Activated T-cell treated with anti-CD3 and anti-CD28 coated beads for 24 hours (primary cell): Measurements from ENCODE around the gene MRI1.
"Not testable (repeated sequence)": the region's sequence is repeated elsewhere in the genome, so short reads cannot be mapped to it uniquely, and the experiment has no call there.

Experiments used
- DNase-seq: peaks from one replicate; pipeline ENCODE4 v3.0.0-alpha.2; 2020; ENCODE audit warnings: low read depth

MRI1 gene

DNA sequence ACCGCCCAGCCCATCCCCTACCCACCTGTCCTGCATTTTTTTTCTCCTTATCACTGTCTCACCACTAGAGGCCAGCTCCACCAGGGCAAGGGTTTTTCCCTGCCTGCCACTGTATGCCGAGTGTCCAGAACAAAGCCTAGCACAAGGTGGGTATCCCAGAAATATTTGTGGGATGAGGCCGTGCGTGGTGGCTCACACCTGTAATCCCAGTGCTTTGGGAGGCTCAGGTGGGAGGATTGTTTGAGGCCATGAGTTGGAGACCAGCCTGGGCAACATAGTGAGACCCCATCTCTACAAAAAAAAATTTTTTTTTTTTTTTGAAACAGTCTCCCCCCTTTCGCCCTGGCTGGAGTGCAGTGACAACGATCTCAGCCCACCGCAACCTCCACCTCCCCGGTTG, 2.9 kb upstream of the MRI1 start:
- DNase-seq: no peak

DNA sequence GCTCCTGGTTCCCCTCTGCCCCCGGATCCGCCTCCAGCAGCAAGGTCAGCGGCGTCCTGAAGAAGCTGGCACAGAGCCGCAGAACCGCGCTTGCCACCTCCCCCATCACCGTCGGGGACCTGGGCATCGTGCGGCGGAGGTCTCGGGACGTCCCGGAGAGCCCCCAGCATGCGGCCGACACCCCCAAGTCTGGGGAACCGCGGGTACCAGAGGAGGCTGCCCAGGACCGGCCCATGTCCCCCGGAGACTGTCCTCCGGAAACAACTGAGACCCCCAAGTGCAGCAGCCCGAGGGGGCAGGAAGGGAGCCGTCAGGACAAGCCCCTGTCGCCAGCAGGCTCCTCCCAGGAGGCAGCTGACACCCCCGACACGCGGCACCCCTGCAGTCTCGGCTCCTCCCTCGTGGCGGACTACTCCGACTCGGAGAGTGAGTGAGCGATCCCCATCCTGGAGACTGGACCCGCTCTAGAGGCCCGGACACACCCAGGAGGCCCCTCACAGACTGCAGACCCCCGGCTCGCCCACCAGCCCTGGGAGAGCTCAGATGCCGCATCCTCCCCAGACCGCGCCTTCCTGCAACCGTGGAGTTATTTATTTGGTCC, 1.6 kb upstream of the MRI1 start:
- DNase-seq: no peak

DNA sequence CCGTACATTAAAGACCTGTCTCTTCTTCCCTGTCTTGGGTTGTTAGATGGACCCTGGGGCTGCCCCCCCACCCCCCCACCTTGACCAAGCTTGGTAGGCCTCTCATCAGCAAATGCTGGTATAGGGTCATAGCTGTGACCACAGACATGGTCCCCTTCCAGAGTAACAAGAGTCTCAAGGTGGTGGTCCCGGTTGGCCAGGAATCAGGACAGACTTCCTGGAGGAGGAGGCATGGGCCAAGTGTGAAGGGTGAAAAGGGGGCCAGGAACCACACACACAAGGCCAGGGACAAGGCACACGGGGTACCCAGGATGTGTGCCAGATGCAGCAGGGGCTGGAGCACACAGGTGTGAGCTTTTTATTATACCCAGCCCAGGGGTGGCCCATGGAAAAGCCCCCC, 1.1 kb upstream of the MRI1 start:
- DNase-seq: no peak

DNA sequence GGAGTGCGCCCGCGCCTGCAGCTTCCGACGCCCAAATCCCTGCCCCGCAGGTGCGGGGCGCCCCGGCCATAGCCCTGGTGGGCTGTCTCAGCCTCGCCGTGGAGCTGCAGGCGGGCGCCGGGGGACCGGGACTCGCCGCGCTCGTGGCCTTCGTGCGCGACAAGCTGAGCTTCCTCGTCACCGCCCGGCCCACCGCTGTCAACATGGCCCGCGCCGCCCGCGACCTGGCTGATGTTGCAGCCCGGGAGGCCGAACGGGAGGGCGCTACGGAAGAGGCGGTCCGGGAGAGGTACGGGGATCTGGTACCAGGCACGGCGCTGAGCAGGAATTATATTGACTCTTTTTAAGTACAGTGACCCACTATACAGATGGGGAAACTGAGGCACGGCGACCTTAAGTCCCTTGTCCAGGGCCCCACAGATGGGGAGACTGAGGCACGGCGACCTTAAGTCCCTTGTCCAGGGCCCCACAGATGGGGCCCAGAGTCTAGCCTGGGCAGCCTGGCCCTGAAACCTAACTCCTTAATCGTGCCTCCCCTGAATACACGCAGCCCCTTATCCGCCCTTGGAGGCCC, 586 bp downstream of the MRI1 start:
- no peak for DNase-seq

DNA sequence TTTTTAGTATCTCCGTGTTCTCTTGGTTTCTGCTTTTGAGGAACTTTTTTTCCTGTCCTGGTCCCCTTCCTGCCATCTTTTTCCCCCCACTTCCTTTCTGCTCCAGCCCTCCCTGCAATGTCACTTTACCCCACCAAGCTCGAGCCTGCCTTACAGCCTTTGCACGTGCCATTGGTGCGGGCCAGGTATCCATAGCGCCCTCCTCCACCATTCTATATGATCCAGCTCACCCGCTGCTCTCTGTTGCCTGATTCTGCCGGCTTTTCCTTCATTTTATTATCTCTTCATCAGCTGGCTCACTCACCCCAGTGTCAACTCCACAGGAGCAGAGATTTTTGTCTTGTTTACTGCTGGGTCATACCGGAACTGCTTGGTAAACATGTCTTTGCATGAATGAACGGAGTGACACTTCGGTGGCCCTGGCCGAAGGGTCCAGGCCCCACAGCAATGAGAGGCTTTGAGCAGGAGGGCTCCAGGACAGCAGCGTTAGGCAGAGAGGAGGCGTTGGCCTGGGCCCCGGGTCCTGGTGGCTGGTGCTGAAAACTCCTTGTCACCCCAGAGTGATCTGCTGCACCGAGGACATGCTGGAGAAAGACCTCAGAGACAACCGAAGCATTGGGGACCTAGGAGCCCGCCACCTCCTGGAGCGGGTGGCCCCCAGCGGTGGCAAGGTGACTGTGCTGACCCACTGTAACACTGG, 1.2 kb downstream of the MRI1 start:
- no peak for DNase-seq

DNA sequence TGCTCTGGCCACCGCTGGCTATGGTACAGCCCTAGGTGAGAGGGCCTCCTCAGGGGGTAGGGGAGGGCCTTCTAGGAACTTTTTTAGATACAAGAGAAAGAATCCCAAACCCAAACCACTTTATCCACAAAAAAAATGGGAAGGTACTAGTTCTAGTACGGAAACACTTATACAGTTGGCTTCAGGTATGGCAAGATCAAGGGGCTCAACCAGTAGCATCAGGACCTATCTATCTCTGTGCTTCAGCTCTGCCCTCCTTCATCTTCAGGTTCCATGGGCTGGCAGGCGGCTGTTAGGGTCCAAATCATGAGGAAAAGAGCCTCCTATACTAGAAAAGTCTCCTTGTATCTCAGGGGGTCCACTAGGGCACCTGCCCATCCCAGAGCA, 1.8 kb downstream of the MRI1 start:
- no peak for DNase-seq

DNA sequence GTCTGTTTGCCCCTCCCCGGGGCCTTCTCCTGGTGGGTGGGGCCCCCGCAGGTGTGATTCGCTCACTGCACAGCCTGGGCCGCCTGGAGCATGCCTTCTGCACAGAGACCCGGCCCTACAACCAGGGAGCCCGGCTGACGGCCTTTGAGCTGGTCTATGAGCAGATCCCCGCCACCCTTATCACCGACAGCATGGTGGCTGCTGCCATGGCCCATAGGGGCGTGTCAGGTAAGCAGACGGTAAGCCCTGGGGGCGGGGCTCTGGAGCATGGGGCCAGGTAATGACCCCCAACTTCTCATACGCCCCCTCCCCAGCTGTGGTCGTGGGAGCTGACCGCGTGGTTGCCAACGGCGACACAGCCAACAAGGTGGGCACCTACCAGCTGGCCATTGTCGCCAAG, 4.2 kb downstream of the MRI1 start:
- no peak for DNase-seq

DNA sequence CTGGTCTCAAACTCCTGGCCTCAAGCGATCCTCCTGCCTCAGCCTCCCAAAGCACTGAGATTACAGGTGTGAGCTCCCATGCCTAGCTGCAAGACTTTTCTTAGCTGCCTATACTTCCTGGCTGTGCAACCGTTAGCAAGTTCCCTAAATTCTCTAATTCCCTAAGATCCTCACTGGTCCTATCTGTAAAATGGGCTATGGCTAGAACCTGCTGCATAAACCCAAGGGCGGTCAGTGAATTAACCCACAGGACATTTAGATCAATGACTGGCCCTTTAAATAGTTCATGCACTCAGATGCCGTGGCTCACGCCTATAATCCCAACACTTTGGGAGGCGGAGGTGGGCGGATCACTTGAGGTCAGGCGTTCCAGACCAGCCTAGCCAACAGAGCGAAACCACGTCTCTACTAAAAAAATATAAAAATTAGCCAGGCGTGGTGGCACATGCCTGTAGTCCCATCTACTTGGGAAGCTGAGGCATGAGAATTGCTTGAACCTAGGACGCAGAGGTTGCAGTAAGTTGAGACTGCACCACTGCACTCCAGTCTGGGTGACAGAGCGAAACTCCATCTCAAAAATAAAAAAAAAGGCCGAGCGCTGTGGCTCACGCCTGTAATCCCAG, 5.8 kb downstream of the MRI1 start:
- no peak for DNase-seq

DNA sequence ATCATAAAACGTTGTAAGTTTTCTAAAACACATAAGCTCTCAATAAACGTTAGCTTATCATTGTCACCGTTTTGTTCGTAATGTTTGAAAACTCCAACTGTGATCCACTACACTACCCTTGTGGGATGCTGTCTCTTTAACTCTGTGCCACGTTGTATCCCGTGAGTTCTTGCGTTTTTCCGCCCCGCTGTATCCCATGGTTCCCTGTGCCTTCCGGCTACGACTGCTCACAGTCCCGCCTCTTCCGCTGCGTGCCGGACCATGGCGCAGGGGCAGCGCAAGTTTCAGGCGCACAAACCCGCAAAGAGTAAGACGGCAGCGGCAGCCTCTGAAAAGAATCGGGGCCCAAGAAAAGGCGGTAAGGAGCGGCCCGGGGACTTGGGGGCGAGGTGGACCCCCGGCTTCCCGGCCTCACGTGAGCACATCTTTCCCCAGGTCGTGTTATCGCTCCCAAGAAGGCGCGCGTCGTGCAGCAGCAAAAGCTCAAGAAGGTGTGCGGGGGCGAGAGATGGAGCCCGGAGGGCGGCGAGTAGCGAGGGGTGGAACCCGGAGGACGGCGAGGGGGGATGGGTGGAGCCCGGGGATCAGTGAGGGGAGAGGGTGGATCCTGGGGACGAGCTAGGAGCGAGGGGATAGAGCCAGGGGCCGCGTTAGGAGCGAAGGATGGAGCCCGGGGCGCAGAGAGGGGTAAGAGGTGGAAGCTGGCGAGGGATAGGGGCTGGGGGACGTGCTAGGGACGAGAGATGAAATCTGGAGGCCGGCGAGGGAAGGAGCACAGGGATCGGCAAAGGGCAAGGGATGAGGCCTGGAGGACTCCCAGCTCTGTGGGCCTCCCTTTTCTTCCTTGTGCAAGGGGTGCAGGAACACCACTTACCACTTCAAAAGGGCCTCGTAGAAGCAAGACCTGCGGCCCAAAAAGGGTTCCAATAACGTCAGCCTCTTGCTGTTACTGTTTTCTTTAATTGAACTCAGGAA, 10.2 kb downstream of the MRI1 start, which contains the start of gene C19orf53:
Gene C19orf53, plus strand, starts transcription at position 240 of the 975 bp plus-strand sequence. Its CDS starts 22 bp downstream, at position 262.
- peak; percentile 82 for DNase-seq

DNA sequence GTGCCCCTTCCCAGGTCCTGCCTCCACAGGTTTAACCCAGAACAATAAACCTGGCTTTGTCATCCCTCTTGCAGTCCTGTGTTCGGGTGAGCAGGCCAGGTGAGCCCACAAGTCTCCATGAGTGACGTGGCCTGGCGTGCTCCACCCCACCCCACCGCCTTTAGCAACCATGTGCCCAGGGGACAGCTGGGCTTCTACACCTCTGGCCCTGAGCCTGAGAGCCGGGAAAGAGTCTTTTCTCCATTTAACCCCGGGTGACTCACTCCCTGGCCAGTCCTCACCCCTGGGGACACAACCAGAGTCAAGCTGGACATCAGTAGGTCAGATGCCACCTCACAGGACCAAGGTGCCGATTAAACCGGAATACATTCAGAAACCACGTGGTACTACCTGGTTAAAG, 14.1 kb downstream of the MRI1 start:
- no peak for DNase-seq

DNA sequence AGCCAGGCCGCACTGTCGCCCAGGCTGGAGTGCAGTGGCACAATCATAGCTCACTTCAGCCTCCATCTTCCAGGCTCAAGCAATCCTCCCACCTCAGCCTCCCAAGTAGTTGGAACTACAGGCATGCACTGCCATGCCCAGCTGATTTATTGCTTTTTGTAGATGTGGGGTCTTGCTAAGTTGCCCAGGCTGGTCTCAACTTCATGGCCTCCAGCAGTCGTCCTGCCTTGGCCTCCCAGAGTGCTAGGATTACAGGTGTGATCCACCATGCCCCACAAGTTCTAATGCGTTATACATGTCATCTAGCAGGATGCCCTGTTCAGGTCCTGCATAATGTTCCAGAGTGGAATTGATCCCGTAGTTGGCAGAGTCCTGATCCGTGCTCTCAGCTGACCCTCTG, 14.5 kb downstream of the MRI1 start:
- no peak for DNase-seq

DNA sequence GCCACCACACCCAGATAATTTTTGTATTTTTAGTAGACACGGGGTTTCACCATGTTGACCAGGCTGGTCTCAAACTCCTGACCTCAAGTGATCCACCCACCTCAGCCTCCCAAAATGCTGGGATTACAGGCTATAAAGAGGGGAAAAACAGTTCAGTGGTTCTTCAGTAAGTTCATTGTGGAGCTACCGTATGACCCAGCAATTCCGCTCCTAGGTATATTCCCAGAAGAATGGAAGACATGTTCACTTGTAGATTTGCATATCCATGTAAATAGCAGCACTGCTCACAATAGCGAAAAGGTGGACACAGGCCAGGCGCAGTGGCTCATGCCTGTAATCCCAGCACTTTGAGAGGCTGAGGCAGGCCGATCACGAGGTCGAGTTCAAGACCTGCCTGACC, 15.5 kb downstream of the MRI1 start:
- DNase-seq: not testable (repeated sequence)

DNA sequence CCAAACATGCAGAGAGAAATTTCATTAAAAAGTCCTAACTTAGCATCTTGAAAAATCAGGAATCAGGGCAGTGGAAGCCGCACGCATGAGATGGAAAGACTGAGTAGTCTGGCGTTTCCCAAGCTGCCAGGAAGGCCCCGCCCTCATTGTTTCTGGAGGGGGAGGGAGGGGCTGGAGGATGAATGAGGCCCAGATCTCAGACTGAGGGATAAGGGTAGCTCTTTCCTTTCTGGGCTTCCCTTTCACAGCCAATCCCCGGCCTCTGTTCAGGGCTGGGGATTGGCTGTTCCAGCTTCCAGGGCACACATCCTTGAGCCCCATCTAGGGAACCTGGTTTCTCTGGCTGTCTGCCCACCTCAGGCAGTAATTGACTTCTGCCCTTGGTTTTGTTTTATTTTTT, 17.2 kb downstream of the MRI1 start:
- no peak for DNase-seq

DNA sequence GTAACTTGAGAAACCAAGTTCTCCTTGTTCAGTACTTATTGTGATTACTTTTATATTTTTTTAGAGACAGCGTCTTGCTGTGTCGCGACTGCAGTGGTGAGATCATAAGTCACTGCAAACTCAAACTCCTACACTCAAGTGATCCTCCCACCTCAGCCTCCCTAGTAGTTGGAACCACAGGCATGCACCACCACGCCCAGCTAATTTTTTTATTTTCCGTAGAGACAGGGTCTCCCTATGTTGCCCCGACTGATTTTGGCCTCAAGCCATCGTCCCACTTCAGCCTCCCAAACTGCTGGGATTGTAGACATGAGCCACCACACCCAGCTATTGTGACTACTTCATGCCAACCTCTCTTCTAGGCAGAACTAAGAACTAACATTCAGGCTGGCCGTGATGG, 18.2 kb downstream of the MRI1 start:
- DNase-seq: no peak

DNA sequence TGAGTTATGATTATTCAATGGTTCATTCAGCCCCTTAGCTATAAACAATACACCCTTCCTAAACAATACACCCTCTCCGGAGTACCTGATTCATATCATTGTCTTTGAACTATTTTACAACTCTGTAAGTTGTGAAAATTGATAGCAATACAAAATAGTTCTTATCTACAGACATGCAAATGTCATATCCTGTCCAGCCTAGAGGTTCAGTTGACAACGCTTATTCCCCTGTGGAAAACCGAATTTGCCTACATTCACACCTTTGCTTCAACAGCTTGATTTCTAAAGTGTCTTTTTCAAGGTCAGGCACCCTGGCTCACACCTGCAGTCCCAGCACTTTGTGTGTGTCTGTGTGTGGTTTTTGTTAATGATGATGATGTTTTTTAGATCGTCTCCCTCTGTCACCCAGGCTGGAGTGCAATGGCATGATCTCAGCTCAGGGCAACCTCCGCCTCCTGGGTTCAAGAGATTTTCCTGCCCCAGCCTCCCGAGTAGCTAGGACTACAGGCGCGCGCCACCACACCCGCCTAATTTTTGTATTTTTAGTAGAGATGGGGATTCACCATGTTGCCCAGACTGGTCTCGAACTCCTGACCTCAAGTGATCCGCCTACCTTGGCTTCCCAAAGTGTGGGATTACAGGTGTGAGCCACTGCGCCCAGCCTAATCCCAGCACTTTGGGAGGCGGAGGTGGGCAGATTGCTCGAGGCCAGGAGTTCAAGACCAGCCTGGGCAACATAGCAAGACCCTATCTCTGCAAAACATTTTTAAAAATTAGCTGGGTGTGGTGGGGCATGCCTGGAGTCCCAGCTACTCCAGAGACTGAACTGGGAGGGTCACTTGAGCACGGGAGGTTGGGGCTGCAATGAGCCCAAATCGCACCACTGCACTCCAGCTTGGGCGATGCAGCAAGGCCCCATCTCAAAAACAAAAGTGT, 19.5 kb downstream of the MRI1 start:
- no peak for DNase-seq

DNA sequence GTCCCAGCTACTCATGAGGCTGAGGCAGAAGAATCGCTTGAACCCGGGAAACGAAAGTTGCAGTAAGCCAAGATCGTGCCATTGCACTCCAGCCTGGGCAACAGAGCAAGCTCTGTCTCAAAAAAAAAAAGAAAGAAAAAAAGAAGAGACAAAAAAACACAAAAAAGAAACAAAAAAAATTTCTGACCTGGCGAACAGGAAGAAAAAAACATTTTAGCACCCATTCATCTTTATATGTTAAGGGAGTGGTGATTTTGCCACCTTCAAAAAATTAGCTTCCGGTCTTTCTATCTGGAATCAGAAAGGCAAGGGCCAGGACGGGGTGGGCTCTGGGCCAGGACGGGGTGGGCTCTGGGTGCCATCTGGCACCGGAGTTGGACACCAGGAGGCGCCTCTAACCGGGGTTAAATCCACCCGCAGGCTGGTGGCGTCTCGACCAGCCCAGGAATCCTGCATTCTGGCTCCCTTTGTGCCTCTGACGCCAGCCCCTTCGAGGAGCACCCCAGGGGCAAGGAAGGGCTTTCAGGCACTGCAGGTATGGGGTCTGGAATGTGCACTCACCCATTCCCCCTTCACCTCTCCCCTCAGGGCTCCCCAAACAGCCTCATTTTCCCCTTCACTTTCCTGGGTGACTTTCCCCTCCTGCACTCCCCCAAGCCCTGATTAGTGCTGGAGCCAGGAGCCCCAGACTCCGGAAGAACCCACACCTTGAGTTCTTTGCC, 20.6 kb downstream of the MRI1 start:
- DNase-seq: peak; percentile 55

DNA sequence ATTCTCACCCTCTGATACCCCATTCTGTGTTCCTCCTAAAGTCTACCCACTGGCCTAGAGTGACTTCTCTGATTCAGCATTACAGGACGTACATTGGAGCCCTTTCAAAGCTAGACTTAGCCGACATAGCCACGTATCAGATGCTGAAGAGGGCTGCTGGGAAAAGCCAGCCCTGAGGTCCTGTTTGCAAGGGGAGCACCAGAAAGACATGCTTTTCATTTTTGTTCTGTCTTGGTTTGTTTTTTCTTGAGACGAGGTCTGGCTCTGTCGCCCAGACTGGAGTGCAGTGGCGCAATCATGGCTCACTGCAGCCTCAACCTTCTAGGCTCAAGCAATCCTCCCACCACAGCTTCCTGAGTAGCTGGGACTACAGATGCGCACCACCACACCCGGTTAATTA, 24.7 kb downstream of the MRI1 start:
- no peak for DNase-seq

DNA sequence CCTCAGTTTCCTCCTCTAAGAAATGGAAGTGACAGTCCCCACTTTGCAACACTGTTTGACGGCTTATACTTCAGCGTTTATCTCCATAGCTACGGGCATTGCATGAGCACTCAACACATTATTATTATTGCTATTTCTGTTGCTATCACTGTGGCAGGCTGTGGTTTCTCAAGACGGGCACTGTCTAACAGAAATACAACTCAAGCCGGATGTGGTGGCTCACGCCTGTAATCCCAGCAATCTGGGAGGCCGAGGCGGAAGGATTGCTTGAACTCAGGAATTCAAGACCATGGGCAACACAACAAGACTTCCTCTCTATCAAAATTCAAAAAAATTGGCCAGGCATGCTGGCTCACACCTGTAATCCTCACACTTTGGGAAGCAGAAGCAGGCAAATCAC, 26.0 kb downstream of the MRI1 start:
- DNase-seq: no peak

DNA sequence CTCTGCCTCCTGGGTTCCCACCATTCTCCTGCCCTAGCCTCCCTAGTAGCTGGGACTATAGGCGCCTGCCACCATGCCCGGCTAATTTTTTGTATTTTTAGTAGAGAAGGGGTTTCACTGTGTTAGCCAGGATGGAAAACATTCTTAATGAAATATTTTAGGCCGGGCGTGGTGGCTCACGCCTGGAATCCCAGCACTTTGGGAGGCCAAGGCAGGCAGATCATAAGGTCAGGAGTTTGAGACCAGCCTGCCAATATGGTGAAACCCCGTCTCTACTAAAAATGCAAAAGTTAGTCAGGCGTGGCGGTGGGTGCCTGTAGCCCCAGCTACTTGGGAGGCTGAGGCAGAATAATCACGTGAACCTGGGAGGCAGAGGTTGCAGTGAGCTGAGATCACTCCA, 29.0 kb downstream of the MRI1 start:
- not testable (repeated sequence) for DNase-seq

DNA sequence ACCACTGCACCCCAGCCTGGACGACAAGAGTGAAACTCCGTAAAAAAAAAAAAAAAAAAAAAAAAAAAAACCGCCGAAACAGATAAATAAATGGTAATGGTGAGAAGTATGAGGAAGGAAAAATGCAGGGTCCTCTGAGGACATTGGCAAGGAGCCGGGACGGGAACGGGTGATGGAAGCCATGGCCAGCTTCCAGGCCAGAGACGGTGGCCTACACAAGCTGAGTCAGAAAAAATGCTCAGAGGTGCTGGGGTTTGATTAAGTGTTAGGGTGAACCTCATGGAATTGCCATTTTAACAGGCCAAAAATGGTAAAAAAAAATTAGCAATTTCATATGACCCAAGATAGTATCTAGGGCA, 30.1 kb downstream of the MRI1 start:
- DNase-seq: no peak
